HG03442 (cell line): ENCODE data around the gene SELENOO.
"Not testable (repeated sequence)": the region's sequence is repeated elsewhere in the genome, so short reads cannot be mapped to it uniquely, and the experiment has no call there.

ENCODE experiments used
- ATAC-seq: cut with Tn5 transposase; IDR thresholded peaks from one replicate; pipeline ENCODE4 v1.9.1; 2021; ENCODE audit warnings: mild to moderate bottlenecking, moderate library complexity; ENCODE audit not compliant: unreplicated experiment

Gene SELENOO

DNA sequence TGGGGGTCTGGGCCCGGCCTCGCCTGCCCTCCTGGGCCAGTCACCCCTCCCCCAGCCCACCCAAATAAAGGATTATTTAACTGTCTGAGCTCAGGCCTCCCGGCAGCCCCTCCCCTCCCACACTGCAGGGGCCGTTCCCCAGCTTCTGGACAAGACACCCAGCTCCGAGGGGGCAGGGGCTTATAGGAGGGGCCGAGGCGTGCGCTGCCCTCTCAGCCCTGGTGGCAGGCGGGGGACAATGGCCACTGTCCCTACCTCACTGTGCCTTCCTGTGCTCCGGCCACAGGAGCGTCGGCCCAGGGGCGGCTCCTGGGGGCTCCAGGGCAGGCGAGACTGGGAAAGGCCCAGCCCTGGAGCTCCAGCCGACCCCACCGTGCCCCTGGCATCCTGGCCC lies 2.2 kb upstream of the SELENOO start:
- no peak for ATAC-seq

DNA sequence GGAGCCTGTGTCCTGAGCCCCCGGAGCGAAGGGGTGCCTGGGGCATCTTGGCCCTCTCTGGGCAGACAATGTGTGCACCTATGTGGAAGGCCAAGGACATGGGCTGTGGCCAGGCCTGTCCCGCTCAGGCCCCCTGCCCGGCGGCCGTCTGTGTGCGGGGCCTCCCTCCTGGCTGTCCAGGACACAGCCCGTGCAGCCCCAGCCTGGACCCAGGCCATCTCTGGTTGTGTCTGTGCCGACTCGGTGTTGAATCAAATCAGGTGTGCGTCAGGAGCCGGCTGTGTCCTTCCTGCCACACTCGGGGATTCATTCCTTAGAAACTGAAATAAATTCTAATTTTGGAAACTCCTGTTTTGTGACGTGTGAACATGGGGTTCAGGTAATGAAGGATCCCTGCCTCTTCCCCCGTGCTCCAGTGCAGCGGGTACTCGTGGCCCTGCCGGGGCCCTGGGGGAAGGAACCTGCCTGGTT lies 1.5 kb upstream of the SELENOO start:
- ATAC-seq: no peak

DNA sequence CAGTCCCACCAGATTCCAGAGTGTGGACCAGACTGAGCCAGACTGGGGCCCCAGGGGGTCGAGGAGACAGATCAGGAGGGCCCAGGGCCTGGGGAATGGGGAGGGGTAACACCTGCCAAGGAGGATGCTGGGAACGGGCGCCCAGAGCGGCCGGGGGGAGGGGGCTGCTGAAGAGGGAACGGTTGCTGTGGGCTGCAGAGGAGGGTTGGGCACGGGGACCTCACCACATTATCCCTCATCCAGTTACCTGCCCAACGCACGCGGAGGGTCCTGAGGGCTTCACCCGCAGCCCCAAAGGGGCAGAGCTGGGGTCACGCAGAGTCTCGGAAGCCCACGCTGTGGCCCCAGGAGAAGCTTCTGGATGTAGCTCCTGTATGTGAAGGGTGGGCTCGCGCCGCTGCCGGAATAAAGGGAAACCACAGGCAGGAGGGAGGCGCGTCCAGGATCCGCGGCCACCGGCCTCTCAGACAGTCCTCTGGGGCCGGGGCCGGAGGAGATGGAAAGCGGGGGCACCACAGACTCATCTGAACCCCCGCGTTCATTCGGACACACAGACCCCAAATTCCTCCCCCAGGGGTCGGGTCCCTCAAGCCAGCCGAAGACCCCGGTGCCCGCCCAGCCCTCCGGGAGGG lies 866 bp upstream of the SELENOO start:
- ATAC-seq: peak; percentile 1

DNA sequence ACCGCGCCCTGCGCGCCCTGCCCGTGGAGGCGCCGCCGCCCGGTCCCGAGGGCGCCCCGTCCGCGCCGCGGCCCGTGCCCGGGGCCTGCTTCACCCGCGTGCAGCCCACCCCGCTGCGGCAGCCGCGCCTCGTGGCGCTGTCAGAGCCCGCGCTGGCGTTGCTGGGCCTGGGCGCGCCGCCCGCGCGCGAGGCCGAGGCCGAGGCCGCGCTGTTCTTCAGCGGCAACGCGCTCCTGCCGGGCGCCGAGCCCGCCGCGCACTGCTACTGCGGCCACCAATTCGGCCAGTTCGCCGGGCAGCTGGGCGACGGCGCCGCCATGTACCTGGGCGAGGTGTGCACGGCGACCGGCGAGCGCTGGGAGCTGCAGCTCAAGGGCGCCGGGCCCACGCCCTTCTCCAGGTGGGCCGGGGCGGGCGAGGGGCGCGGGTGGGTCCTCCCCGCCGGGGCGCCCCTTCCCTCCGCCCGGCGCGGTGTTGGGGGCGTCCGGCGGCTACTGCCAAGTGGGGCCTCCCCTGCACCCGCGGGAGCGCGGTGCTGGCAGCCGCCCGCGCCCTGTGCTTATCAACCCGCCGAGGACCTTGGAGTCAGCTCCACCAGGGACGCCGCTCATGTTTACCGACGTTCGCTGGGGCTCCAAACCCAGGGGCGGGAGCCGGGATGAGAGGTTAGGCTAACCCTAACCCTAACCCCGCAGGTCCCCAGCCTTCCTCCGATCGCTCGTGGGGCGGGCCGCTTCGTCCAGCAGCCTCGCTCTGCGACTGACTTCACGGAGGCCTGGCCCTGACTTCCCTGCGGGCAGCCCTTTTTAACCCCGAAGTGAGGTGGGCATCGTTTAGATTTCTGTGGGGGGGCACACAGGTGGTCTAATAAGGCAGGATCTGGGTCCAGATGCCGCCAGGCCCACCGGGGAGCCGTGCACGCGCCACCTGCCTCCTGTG lies 649 bp downstream of the SELENOO start:
- ATAC-seq: peak; percentile 17

GRCh38 chr22:50202130-50202666 lies 1.4 kb downstream of the SELENOO start:
- ATAC-seq: no peak

DNA sequence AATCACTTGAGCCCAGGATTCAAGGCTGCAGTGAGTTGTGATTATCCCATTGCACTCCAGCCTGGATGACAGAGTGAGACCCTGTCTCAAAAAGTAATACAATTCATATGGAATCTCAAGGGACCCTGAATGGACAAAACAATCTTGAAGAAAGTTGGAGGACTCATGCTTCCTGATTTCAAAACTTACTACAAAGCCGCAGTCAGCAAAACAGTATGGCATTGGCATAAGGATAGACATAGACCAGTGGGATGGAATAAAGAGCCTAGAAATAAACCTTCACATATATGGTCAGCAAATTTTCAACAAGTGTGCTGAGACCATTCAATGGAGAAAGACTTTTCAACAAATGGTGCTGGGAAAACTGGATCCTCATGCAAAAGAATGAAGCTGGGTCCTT lies 2.5 kb downstream of the SELENOO start:
- ATAC-seq: no peak

DNA sequence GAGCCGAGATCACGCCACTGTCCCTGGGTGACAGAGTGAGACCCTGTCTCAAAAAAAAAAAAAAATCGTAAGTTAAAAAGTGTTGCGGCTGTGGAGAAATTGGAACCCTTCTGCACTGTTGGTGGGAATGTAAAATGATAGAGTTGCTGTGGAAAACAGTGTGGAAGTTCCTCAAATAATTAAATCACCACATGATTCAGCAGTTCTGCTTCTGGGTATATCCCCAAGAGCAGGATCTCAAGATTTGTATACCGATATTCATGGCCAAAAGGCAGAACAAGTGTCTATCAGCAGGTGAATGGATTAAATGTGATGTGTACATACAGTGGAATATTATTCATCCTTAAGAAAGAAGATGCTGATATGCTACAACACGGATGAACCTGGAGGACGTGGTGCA lies 3.8 kb downstream of the SELENOO start:
- no peak for ATAC-seq

- ATAC-seq: not testable (repeated sequence)
Measured at GRCh38 chr22:50204998-50205397, 4.2 kb downstream of the SELENOO start.

DNA sequence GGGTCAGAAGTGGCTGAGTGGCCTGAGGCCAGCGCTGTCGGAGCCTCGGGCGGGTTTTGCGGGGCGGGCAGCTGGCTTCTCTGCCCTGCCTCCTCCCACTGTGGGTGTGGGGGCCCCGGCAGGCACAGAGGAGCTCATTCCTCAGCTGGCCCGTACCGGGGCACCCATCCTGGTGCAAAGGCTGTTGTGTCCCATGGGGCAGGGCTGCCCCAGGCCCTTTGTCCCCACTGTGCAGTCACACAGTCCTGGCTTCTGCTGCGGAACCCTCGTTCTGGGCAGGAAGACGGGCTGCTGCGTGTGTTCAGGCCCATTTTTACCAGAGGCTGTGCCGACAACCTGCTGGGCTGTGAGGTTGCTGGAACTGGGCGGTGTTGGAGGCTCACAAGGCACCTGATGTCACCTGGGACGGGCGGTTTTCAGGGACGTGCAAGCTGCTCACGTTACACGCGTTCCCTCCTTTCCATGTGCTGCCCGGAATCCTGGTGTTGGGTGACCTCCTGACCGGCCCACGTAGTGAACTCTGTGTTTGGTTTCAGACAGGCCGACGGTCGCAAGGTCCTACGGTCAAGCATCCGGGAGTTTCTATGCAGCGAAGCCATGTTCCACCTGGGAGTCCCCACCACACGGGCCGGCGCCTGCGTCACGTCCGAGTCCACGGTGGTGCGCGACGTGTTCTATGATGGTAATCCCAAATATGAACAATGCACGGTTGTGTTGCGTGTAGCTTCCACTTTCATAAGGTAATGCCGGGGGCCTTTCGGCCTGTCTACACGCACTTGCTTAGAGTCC lies 5.2 kb downstream of the SELENOO start:
- ATAC-seq: no peak

- ATAC-seq: no peak
Measured at GRCh38 chr22:50206599-50206998, 5.8 kb downstream of the SELENOO start.

- no peak for ATAC-seq
Measured at GRCh38 chr22:50207383-50208140, 6.8 kb downstream of the SELENOO start.

DNA sequence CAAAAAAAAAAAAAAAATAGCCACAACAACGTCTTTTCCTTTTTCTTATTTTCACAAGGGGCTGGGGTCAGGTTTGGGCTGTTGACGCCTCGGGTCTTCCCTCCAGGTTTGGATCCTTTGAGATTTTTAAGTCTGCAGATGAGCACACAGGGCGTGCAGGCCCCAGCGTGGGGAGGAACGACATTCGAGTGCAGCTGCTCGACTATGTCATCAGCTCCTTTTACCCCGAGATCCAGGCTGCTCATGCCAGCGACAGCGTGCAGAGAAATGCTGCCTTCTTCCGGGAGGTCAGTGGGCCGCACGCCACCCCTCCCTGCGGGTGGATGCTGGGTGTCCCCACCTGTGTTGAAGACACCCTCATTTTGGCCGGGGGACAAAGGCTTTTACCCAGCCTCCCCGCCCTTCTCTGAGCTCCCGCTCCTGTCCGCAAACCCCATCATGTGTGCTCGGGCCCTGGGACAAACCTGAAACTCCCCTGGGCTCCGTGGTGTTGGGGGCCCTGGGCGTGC lies 7.7 kb downstream of the SELENOO start:
- ATAC-seq: no peak

DNA sequence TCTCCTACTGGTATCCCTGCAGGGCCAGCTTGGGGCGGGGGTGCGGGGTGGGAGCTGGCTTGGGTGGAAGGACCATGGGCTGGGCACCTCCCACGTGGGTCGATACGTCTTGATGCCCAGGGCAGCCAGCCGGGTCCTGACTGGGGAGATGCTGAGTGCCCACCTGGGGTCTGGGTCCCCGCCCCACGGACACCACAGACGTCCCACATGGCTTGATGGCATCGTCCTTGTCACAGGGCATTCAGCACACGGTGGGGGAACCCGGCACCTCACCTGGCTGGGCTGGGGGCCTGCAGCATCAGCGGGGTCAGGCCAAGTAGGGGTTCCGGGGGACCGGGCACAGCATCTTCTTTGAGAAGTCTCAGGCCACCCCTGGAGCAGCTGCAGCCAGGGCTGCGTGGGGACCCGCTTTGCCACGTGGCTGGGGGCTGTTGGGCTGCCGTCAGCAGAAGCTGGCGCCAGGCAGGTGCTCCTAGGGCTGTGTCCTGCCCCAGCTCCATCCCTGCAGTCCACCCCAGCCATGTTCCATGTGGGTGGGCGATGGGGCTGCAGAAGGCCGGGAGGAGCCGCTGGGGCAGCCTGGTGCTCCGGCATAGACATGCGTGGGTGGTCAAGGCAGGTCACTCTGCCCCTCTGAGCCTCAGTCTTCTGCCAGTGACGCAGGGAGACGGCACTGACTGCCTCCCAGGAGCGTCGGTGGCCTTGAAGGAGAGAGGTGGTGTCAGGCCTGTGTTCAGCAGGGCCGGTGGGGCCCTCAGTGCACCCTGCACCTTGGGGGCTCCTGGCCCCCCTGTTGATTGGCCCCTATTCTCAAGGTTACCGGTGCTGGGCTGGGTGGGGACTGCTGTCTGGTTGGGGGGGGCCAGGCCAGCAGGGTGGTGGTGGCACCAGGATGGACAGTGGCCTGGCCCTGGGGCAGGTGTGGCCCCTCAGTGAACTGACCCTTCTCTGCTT lies 8.4 kb downstream of the SELENOO start:
- no peak for ATAC-seq

- ATAC-seq: no peak
Measured at GRCh38 chr22:50209893-50210292, 9.1 kb downstream of the SELENOO start.

DNA sequence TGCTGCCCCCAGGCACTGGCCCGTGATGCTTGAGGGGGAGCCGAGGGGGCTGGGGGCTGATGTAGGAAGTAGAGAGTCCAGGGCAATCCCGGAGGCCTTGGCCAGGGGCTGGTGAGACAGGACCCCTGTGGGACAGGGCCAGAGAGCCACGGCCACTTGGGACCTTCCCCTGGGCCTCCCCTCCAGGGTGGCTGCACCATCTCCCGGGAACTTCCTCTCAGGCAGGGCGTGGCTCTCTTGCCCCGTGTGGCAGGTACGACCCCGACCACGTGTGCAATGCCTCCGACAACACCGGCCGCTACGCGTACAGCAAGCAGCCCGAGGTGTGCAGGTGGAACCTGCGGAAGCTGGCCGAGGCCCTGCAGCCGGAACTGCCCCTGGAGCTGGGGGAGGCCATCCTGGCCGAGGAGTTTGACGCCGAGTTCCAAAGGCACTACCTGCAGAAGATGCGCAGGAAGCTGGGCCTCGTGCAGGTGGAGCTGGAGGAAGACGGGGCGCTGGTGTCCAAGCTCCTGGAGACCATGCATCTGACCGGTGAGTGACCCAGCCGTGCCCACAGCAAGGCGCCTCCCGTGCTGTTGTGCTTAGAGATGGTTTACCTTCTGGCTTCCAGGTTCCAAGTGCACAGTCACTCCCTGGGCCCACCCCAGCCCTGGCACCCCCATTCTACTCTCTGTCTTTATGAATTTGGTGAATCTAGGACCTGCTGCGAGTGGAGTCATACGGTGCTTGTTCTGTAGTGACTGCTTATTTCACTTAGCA lies 9.7 kb downstream of the SELENOO start:
- ATAC-seq: no peak

DNA sequence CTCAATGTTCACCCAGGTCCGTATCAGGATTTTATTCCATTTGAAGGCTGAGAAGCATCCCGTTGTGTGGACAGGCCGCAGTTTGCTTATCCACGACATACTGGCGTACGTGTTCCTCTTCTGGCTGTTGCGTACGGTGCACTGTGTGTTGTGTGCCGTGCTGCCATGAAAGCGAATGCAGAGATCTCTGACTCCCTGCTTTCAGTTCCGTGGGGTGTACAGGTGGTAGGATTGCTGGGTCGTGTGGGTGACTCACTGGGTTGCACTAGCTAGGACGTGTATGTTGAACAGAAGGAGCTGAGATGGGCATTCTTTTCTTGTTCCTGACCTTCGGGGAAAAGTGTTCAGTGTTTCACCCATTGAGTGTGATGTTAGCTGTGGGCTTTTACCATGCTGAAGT lies 10.3 kb downstream of the SELENOO start:
- no peak for ATAC-seq

DNA sequence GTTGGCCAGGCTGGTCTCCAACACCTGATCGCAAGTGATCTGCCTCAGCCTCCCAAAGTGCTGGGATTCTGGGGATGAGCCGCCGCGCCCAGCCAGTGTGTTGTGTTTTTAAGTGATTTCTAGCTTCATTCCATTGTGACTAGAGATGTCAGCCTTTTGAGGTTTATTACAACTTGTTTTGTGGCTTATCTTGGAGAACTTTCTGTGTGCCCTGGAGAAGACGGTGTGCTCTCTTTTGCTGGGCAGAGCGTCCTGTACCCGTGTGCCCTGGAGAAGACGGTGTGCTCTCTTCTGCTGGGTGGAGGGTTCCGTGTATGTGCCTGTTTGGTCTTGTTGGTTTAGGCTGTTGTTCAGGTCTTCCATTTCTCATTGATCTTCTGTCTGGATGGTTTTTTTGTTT lies 12.5 kb downstream of the SELENOO start:
- ATAC-seq: no peak

GRCh38 chr22:50215297-50216054 lies 14.7 kb downstream of the SELENOO start:
- no peak for ATAC-seq
